Muscle of arm (tissue), 12 donors: Measurements from ENCODE around the gene NHERF1. TPM values are rescaled to one million over a fixed set of nuclear protein-coding genes. Genes with fewer than 3 reads are reported as not detected.

Experiments
- DNase-seq: peaks from one replicate; pipeline ENCODE4 v3.0.0-alpha.2; 2013
- polyA plus RNA-seq, 12 donors: library from polyadenylated mRNA; unstranded; fragments of 120-200 nt; gene quantifications; one replicate each; pipeline ENCODE4 v1.2.1, GENCODE V29; 2013; ENCODE audit not compliant: insufficient read length in 12 of 12

Gene NHERF1
- polyA plus RNA-seq, 12 donors, result 5.0 to 63.4 (median 6.7) TPM; not detected in 1

- DNase-seq, result no peak
These were observed 18.0 kb downstream of the NHERF1 start for GRCh38 chr17:74766413-74766812.

- no peak for DNase-seq
These were observed 18.7 kb downstream of the NHERF1 start for GRCh38 chr17:74767111-74767516.

- no peak for DNase-seq
These were observed 19.8 kb downstream of the NHERF1 start for GRCh38 chr17:74768069-74768762.

- DNase-seq, result no peak
These were observed 20.3 kb downstream of the NHERF1 start for GRCh38 chr17:74768763-74769114.

GRCh38 chr17:74769266-74769855 lies 20.9 kb downstream of the NHERF1 start:
- DNase-seq, result no peak

- no peak for DNase-seq
These were observed 21.5 kb downstream of the NHERF1 start for GRCh38 chr17:74769856-74770497.

- DNase-seq, result no peak
These were observed 22.3 kb downstream of the NHERF1 start for GRCh38 chr17:74770498-74771318.

GRCh38 chr17:74771319-74771914 lies 23.0 kb downstream of the NHERF1 start:
- DNase-seq, result no peak

GRCh38 chr17:74772053-74772452 lies 23.6 kb downstream of the NHERF1 start:
- DNase-seq, result no peak

- no peak for DNase-seq
These were observed 25.0 kb downstream of the NHERF1 start for GRCh38 chr17:74773414-74773813.

GRCh38 chr17:74773871-74774286 lies 25.5 kb downstream of the NHERF1 start:
- no peak for DNase-seq

- DNase-seq, result no peak
These were observed 27.1 kb downstream of the NHERF1 start for GRCh38 chr17:74775409-74776043.

GRCh38 chr17:74776044-74776962 lies 27.9 kb downstream of the NHERF1 start, which contains the start of gene NAT9:
TSS of gene NAT9 (minus strand) at chr17:74776345. CDS start at chr17:74775698, 647 bp downstream.
- DNase-seq, result peak; percentile 97

GRCh38 chr17:74776990-74777389 lies 28.6 kb downstream of the NHERF1 start:
- DNase-seq, result no peak

GRCh38 chr17:74777901-74778515 lies 29.6 kb downstream of the NHERF1 start:
- no peak for DNase-seq

GRCh38 chr17:74778960-74779359 lies 30.5 kb downstream of the NHERF1 start:
- no peak for DNase-seq

- no peak for DNase-seq
These were observed 31.1 kb downstream of the NHERF1 start for GRCh38 chr17:74779501-74779900.

- peak; percentile 32 for DNase-seq
These were observed 31.5 kb downstream of the NHERF1 start for GRCh38 chr17:74779948-74780400.

GRCh38 chr17:74780443-74781238 lies 32.2 kb downstream of the NHERF1 start:
- DNase-seq, result no peak
